ENCODE data around the gene CDKN1B. TPM values are rescaled to one million over a fixed set of nuclear protein-coding genes. Genes with fewer than 3 reads are reported as not detected.

CDKN1B gene
- total and polyA plus RNA-seq, 2 experiments from 2014 or later: 9.3 to 27.9 TPM

- H3K4me1 Mint-ChIP-seq: no peaks in the 10 kb centered on the region
- H3K36me3 ChIP-seq (ENCODE audit: insufficient read depth): no peaks in the 10 kb centered on the region
- H3K9me3 Mint-ChIP-seq: no peaks in the 10 kb centered on the region
- H3K4me3 ChIP-seq: no peak overlapping the region
- H3K36me3 Mint-ChIP-seq (ENCODE audit: low read depth): no peaks in the 10 kb centered on the region
- H3K27me3 Mint-ChIP-seq (ENCODE audit: insufficient read depth, low read depth, poor library complexity): no peaks in the 10 kb centered on the region
- no peaks in the 10 kb centered on the region for H3K9me2 ChIP-seq (ENCODE audit: insufficient read depth)
- no peaks in the 10 kb centered on the region for H4K20me1 ChIP-seq (replicated peaks; ENCODE audit: insufficient read depth)
- TF ChIP-seq ZNF114 (CRISPR knock-in tag; IDR thresholded peaks at IDR 0.05) (no peak), ETS1 (IDR thresholded peaks at IDR 0.05) (no peak), CREB1 (CRISPR knock-in tag; IDR thresholded peaks at IDR 0.05; ENCODE audit: low read depth) (no peak), POLR2AphosphoS5 (IDR thresholded peaks at IDR 0.05; ENCODE audit: low read depth) (no peak), ZNF331 (CRISPR knock-in tag; IDR thresholded peaks at IDR 0.05; ENCODE audit: low read depth) (no peak), REST (IDR thresholded peaks at IDR 0.05; ENCODE audit: unreplicated experiment) (no peak), EZH2phosphoT487 (IDR thresholded peaks at IDR 0.05; ENCODE audit: unreplicated experiment) (no peak), NANOG (IDR thresholded peaks at IDR 0.05; ENCODE audit: borderline replicate concordance) (no peak), JUNB (IDR thresholded peaks at IDR 0.05; ENCODE audit: unreplicated experiment) (no peak), CTCF (conservative IDR thresholded peaks at IDR 0.05; ENCODE audit: low read depth in 2 of 2) (no peak), ZNF462 (CRISPR knock-in tag; IDR thresholded peaks at IDR 0.05) (no peak), STAT1 (IDR thresholded peaks at IDR 0.05; ENCODE audit: unreplicated experiment) (no peak), EZH2 (IDR thresholded peaks at IDR 0.05; ENCODE audit: low read depth, unreplicated experiment) (no peak)
- no peak overlapping the region for H3K27ac ChIP-seq (ENCODE audit: low read depth)
- DNase-seq (ENCODE audit: low spot score): no peak
- no peaks in the 10 kb centered on the region for H3K79me2 ChIP-seq (replicated peaks; ENCODE audit: insufficient read depth)
- H3K4me2 ChIP-seq: no peak overlapping the region
- H3K4me3 Mint-ChIP-seq: no peak overlapping the region
- H3F3A ChIP-seq (replicated peaks; ENCODE audit: low read depth): no peaks in the 10 kb centered on the region
- ATAC-seq: no peak
- no peak overlapping the region for H2AFZ ChIP-seq
- H3K4me1 ChIP-seq (ENCODE audit: insufficient read depth): no peaks in the 10 kb centered on the region
- no peak overlapping the region for H3K27ac Mint-ChIP-seq
- H3K27me3 ChIP-seq (ENCODE audit: insufficient read depth): no peaks in the 10 kb centered on the region
These were observed 42.2 kb downstream of the CDKN1B start for GRCh38 chr12:12759234-12759915.

Data from GM23338 (cell line).